Measurements from ENCODE around the gene PRKAR1A. TPM values are rescaled to one million over a fixed set of nuclear protein-coding genes. Genes with fewer than 3 reads are reported as not detected.
"Not testable (repeated sequence)": the region's sequence is repeated elsewhere in the genome, so short reads cannot be mapped to it uniquely, and the experiment has no call there.

The PRKAR1A gene
- total and polyA plus RNA-seq, 11 donors: 192 to 1,392 (median 837) TPM

DNA sequence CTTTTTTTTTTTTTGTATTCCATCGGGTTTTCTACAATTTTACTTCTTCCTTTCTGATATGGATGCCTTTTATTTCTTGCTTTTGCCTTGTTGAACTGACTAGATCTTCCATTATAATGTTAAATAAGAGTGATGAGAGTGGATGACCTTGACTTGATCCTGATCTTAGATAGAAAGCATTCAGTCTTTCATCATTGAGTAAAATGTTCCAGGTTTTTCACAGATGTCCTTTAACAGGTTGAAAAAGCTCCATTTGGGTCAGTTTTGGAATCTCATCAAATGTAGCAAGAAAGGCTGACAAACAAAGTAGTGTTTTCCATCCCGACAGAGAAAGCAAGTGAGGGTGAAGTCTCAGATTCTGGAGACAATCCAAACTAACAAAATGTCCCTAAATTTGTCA is 27.8 kb upstream of the PRKAR1A start:
- Histone ChIP-seq H3K27ac (peak overlapping the region in 5 of 12 donors; percentile 3 to 51 (median 26)), H3K4me1 (peaks cover 0 to 40% (median 0%) of the 10 kb centered on the region in 12 donors), H3K27me3 (no peaks in the 10 kb centered on the region), H3K4me3 (no peak overlapping the region), H3K9me3 (no peaks in the 10 kb centered on the region), H3K36me3 (no peaks in the 10 kb centered on the region)
- DNase-seq: no peak
- no peak for ATAC-seq
- intact Hi-C loops (cut with DNase I): loop anchor here in 1 of 10 donors (5.0 kb wide), 1 partner anchor 48 kb away; no protein-coding TSS in a partner anchor
- TF ChIP-seq, protein P1, sequence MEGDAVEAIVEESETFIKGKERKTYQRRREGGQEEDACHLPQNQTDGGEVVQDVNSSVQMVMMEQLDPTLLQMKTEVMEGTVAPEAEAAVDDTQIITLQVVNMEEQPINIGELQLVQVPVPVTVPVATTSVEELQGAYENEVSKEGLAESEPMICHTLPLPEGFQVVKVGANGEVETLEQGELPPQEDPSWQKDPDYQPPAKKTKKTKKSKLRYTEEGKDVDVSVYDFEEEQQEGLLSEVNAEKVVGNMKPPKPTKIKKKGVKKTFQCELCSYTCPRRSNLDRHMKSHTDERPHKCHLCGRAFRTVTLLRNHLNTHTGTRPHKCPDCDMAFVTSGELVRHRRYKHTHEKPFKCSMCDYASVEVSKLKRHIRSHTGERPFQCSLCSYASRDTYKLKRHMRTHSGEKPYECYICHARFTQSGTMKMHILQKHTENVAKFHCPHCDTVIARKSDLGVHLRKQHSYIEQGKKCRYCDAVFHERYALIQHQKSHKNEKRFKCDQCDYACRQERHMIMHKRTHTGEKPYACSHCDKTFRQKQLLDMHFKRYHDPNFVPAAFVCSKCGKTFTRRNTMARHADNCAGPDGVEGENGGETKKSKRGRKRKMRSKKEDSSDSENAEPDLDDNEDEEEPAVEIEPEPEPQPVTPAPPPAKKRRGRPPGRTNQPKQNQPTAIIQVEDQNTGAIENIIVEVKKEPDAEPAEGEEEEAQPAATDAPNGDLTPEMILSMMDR (IDR thresholded peaks at IDR 0.05): no peak
- 60 to 73% (median 70%) methylated on average over 2 of the region's 2 CpGs for WGBS, 4 donors

DNA sequence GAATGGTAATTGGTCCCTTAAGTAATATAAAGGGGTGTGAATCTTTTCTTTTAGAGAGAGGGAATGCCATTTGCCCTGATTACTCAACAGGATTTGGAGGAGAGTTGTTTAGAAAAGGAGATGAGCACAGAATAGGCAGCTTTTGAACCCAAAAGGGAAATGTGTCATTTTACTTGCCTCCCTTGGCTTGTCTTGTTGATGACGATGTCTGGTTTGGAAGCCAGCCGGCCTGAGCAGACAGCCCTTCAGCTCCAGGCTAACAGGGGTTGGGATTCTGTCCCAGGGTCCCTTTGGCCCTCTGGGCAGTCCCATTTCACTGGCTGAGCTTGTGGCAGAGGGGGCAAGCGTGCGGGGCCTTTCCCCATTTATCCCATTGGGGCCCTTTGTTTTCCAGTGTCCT is 22.3 kb upstream of the PRKAR1A start:
- 54 to 79% (median 65%) methylated on average over 3 to 4 of the region's 4 CpGs for WGBS, 4 donors
- Histone ChIP-seq H3K27me3 (no peaks in the 10 kb centered on the region), H3K4me1 (peaks cover 0 to 77% (median 25%) of the 10 kb centered on the region in 12 donors)

DNA sequence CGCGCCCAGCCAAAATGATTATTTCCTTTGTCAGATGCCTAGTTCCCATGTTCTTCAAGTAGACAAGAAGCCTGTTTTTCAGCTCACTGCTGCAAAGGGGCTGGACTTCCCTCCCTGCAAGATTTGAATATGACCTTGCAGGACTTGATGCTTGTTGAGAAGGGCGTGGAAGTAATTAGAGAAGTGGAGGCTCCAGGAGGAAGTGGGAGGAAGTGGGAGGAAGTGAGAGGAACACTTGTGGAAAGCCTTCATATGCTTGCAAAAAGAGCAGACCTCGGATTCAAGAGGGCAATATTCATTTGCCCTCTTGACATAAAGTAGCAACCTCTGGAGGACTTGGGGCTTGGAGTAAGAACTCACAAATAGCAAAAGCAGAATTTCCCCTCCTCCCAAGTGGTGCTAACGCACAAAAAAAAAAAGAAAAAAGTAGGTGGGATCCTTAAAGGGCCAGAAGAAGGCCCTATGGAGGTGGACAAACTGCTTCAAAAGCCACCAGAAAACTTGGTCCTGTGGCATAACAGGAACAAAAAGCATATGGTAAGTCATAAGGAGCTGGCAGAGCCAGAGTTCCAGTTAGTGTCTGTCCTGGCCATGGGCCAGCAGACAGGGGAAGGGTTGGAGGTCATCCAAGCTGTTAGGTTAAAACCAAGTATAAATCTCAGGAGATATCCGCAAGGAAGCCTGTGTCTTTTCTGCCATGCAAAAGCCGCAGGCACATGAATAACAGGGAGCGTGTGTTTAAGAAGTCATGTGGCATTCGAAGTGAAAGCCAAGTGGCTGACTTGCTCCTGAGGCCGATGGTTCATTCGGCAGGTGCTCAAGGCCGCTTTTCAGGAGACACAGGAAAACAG is 20.6 kb upstream of the PRKAR1A start:
- peak; percentile 40 to 70 (median 45) for DNase-seq
- no peaks in the 10 kb centered on the region for H3K27me3 ChIP-seq
- peaks cover 0 to 68% (median 26%) of the 10 kb centered on the region in 12 donors for H3K4me1 ChIP-seq
- intact Hi-C loops (cut with DNase I): no loop called here
- WGBS, 4 donors: 27 to 36% (median 31%) methylated on average over 12 of the region's 12 CpGs
- no peaks in the 10 kb centered on the region for H3K9me3 ChIP-seq
- no peak overlapping the region for H3K4me3 ChIP-seq
- ATAC-seq: peak; percentile 56 to 86 (median 72)
- TF ChIP-seq POLR2A (IDR thresholded peaks at IDR 0.05): no peak
- TF ChIP-seq, protein P1 (IDR thresholded peaks at IDR 0.05): no peak
- H3K27ac ChIP-seq: peak overlapping the region in 11 of 12 donors; percentile 1 to 72 (median 54)
- H3K36me3 ChIP-seq: no peaks in the 10 kb centered on the region

More for the DNA sequence above, 22.3 kb upstream of the PRKAR1A start:
- TF ChIP-seq, protein P1 (IDR thresholded peaks at IDR 0.05): no peak
- TF ChIP-seq POLR2A (IDR thresholded peaks at IDR 0.05): no peak
- H3K4me3 ChIP-seq: no peak overlapping the region
- no peak for DNase-seq
- peak overlapping the region in 2 of 12 donors; percentile 1 to 54 for H3K27ac ChIP-seq
- ATAC-seq: peak in 1 of 4 donors; percentile 35
- H3K36me3 ChIP-seq: no peaks in the 10 kb centered on the region
- intact Hi-C loops (cut with DNase I): no loop called here
- H3K9me3 ChIP-seq: no peaks in the 10 kb centered on the region

DNA sequence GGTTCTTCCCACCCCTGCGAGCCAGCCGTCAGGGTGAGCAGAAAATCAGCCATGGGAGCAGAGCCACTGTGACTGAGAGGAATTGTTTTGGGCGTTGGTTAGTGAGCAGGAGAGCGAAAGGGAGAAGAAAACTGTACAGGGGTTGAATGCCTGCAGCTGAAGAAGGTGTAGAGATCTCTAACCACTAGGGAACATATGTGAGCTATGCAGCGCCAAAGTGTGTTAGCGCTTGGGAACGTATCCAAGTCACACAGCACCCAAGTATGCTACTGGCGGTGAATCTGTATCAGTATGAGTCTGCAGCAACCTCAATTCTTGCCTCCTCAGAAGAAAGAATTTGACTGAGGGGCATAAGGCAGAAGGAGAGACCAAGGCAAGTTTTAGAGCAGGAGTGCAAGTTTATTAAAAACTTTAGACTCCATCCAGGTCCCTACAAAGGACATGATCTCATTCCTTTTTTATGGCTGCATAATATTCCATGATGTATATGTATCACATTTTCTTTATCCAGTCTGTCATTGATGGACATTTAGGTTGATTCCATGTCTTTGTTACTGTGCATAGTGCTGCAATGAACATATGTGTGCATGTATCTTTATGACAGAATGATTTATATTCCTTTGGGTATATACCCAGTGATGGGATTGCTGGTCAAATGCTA is 19.7 kb upstream of the PRKAR1A start:
- H3K9me3 ChIP-seq; intact Hi-C loops (cut with DNase I); H3K4me3 ChIP-seq; DNase-seq; H3K36me3 ChIP-seq; H3K27me3 ChIP-seq: not testable (repeated sequence)
- 90 to 95% (median 93%) methylated on average over 8 of the region's 8 CpGs for WGBS, 4 donors
- peaks cover 0 to 59% (median 26%) of the 10 kb centered on the region in 12 donors for H3K4me1 ChIP-seq
- peak in 1 of 4 donors; percentile 2 for ATAC-seq
- H3K27ac ChIP-seq: peak overlapping the region in 9 of 12 donors; percentile 9 to 72 (median 54)
